Activated CD8-positive, alpha-beta memory T cell treated with anti-CD3 and anti-CD28 coated beads, Interleukin-2, amount 50 U/mL, for 24 hours (primary cell): ENCODE measurements around the gene MCM3.

Experiments used
- DNase-seq: peaks from one replicate; pipeline ENCODE4 v3.0.0-alpha.2; 2020; ENCODE audit errors: extremely low read depth

The MCM3 gene

DNA sequence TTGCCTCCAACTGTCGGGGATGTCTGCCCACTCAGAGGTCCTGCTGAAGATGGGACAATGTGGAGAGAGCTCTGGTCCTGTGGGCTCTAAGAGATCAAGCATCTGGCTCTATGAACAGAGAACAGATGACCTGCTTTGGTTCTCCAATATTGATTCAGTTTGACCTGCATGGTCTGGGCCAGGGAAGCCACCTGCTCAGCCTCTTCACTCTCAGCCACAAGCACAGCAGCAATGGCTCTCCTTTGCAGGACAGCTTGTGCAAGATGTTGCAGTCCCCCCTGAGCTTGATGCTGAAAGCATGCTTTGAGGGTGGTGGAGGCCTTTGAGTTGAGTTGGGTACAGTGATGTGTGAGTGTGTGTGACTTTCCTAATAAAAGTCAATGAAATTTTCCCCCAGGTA, 18.6 kb upstream of the MCM3 start:
- no peak for DNase-seq

DNA sequence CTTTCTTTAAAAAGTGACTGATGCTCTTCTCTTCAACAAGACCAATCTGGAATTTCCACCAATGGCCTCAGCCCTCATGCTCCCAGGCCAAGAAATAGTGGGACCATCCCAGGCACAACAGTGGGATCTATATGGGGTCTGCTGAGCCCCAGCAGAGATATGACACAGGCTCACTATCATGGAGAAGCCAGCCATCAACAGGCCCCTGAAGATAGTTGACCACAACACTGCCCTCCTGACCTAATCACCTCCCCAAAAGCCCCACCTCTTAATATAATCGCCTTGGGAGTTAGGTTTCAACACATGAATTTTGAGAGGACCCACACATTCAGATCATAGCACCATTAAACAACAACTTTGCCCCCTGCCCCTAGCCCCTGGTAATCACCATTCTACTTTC, 16.8 kb upstream of the MCM3 start:
- no peak for DNase-seq

DNA sequence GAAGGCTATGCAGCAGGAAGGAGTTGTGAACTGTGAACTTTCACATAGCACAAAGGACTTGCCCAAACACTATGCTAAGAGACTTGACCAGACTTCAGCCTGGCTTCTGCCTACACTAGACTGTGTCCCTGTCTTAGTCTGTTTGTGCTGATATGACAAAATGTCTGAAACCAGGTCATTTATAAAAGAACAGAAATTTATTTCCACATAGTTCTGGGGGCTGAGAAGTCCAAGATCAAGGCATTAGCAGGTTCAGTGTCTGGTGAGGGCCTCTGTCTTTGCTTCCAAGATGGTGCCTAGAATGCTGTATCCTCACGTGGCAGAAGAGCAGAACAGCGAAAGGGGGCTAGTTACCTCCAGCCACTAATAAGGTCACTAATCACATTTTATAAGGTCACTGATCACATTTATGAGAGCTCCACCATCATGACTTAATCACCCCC, 16.0 kb upstream of the MCM3 start:
- DNase-seq: no peak

DNA sequence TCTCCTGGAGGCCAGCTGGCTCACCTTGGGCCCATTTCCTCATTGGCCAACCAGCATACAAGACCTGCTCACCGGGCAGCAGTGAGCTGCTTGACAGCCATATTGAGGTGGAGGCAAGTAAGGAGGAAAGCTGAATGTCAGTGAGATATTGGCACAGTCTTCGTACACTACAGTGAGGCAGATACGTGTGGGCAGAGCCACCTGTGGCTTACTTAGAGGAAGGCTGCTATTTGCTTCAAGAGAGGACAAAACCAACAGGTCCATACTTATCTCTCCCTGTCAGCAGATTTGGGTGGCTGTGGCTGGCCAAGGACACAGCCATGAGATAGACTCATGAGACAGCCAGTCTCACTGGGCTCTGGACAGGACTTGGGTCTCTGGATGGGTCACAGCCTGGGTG, 15.1 kb upstream of the MCM3 start:
- no peak for DNase-seq

DNA sequence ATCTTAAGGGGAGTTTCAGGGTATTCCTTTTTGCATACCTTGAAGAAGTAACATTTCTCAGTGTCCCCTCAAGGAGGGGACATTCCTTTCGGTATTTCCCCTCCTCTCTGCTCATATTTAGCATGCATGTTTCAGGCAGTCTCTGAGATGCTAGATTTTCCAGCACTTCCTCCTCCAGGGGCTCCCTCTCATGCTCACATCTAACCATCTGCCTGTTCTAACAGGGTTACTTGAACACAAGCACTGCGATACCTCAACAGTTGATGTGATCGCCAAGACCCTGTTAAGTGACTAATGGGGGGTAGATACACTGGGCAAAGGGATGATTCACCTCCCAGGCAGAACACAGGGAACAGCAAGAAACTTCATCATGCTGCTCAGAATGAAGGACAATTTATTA, 12.9 kb upstream of the MCM3 start:
- DNase-seq: no peak

DNA sequence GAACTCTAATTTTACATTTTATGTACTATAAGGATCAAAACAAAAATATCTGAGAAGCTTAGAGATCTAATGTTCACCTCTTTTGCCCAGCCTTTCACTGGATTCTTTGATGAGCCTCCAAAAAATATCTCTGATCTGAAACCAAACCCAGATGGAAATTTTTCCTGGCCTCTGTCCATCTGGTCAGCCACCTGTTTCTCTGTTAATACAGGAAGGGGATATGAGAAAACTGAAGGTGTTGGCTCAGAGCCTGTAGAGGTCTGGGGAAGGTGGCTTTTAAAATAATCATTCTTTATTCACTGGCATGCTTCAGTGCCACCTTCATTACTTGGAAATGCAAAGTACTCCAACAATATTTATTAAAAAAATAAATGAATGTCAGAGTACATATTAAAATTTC, 8.5 kb upstream of the MCM3 start:
- no peak for DNase-seq

DNA sequence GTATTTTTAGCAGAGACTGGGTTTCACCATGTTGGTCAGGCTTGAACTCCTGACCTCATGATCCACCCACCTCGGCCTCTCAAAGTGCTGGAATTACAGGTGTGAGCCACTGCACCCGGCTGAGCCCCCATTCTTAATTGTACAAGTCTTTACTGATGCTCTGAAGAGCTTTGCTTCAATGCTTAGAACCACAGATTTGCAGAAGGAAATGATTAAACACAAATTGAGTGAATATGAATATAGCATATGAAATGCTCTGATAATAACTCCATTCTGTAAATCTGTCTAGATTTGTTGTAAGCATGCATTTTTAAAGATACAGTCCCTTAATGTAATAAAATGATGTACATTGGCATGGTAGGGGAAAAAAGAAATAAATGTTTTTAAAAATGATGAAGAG, 4.3 kb upstream of the MCM3 start:
- DNase-seq: no peak

DNA sequence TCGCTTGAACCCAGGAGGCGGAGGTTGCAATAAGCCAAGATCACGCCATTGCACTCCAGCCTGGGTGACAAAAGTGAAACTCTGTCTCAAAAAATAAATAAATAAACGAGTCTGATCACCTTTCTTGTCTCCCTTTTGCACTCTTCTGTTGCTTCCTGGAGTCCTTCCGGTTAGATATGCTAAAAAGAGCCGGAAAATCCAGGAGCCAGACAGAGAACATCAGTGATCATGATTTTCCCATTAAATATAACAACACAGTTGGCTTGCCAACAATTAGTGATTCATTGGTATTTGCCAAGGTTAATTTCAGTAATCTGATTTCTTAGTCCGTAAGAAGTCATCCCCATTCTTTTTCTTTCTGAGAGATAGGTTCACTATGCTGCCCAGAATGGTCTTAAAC, 3.7 kb upstream of the MCM3 start:
- DNase-seq: no peak

DNA sequence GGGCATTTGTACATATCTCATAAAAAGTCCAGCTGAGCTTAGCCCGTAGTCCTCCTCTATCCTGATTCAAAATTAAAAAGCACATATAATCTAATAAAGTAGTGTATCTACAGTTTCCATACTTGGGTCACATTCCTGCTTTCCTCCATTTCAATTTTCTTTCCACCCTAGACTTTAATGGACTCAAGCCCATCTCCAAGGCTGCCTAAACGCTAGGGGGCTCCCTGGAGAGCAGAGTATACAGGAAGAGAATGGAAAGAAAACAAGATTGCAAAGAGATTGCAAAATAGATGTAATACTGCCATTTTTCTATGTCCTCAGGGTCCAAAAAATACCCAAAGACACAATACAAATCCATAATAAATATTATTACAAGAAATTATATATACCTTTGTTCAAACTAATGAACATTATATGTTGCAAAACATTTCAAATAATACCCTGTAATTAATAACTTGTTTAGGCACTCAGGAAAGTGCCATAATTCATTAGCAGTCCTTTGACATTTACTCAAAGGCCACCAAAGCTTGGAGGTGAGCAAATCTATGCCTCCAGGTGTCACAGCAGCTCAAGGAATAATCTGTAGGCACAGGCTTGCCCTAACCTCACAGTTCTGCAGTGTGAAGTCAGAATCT, 2.4 kb upstream of the MCM3 start:
- peak; percentile 23 for DNase-seq

DNA sequence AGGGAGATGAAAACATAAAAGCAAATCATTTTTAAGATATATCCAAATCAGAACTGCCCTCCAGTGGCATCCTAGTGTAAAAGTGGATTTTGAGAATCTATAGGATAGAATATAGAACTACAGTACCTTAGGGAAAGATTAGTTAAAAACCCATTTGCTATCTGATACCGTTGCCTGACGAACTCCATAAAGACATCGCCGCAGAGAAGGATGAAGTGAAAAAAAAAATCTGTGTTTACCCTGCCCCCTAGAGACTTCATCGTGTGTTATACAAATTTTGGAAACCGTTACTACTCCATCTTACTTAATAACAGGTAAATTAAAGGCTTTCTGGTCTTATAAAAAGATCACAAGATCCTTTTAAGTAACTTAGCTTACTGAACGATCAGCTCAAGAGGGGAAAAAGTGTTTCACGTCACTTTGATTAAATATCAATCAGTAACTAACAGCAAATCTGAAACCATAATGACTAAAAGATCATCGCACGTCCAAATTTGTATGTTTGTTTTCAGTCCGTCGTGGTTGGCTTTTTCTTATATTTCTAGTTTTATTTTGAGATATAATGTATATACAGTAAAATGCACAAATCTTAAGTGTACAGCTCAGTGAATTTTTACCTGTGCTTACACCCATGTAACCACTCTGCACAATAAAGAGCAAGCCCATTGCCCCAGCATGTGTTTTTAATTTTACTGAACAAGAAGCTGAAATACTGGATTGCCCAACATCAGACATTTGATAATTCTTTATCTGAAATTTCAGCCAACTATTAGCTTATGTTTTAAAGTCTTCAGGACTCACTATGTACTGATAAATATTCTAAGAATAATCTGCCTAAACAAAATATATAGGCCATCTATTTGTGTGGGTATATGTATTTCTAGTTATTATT, 881 bp upstream of the MCM3 start:
- DNase-seq: no peak

DNA sequence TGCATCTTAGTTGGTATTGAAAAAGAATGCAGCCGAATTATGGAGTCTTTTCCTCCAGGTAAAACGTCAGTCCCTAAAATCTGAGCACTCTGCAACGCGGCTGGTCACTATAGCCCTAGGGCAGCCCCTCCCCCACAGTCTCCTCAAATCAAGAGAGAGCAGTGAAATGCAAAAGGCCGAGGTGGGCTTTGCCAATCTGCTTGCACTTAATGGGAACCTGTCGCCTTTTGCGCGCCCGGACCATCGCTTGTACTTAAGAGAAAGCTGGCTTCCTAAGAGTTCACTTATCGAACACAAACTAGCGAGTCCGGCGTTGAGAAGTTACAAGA, 447 bp downstream of the MCM3 start:
- peak; percentile 49 for DNase-seq

DNA sequence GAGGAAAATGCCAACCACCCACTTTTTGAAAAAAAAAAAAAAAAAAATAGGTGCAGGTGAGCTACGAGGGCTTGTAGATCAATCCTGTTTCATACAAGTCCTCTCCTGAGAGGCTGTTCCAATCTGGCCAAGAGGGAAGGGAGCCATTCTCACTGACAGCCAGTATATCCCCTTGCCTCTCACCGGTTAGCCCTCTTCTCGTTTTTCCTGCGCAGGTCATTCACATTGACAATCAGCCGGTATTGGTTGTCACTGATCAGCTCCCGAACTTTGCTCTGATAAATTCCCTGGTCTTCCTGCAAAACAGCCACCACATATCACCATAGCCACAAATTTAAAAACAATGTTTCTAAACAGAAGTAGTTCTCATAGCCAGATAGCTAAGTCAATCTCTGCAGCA, 1.4 kb downstream of the MCM3 start:
- no peak for DNase-seq

DNA sequence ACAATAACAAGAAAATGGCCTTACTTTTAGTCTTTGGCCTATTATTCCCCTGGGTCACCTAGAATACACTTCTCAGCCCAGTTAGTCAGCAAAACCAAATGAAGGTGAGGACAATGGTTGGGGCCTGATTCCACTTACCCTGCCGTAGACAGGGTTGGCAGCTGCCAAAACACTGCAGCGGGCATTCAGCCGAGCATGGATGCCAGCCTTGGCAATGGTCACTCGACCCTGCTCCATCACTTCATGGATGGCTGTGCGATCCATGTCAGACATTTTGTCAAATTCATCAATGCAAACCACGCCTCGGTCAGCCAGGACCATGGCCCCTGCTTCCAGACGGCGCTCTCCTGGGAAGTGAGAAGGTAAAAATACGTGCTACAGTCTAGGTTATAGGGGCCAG, 8.4 kb downstream of the MCM3 start:
- no peak for DNase-seq

DNA sequence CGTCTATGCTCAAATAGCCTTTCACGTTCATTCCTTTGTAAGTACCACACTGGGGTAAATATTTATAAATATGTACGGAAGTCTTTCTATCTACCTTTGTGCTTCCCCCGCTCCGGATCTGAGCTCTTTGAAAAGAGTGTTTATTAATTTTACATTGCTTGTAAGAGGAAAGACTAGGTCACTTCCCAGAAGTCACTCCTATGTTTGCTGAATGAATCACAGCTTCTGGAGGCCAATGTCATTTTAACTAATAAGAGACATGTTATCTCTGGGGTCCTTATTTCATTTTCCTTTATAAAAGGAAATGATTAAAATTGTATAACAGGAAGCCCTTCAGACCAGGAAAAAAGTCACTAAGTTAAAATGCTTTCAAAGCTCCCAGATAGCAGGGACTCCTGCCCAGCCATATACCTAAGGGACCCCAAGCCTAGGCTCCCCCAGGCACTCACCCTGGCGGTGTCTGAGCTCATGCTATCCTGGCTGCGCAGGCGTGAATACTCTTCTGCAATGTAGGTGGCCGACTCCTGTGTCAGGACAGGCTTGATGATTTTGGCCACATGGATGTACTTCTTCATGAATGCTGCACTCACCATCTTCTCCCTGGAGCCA, 12.6 kb downstream of the MCM3 start:
- DNase-seq: no peak

DNA sequence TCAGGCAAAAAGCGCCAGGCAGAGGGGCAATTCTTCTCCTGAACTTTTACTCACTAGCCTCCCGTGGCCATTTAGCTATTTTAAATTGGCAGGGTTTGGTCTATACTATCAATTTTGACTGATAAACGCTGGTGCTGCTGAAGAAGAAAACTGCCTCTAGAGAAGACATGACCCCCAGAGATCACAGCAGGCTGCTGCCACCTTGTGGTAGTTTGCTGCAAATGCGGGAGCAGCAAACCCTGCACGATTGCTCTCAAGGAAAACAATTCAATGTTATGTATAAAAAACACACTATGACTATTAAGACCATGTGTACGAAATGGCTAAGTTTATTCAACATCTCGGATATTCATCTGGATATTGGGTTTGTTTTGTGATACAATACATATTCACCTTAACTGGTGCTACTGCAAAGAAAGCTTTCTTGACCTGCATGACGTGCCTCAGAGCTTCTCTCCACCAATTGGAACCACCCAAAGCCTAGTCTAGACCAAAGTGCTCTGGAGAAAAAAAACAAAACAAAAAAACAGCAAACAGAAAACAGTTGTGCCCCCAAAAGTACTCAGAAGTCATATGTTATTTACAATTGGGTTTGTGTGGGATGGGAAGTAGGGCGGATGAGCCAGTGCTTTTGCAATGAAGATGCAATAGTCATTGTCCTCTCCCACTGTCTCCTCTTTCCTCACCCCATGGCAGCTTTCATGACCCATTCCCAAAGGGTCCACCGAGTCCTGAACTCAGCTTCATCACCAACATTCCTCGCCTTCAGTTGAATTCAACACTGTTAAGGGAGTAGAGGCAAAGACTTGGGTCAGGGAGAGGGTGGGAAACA, 20.6 kb downstream of the MCM3 start:
- peak; percentile 53 for DNase-seq

DNA sequence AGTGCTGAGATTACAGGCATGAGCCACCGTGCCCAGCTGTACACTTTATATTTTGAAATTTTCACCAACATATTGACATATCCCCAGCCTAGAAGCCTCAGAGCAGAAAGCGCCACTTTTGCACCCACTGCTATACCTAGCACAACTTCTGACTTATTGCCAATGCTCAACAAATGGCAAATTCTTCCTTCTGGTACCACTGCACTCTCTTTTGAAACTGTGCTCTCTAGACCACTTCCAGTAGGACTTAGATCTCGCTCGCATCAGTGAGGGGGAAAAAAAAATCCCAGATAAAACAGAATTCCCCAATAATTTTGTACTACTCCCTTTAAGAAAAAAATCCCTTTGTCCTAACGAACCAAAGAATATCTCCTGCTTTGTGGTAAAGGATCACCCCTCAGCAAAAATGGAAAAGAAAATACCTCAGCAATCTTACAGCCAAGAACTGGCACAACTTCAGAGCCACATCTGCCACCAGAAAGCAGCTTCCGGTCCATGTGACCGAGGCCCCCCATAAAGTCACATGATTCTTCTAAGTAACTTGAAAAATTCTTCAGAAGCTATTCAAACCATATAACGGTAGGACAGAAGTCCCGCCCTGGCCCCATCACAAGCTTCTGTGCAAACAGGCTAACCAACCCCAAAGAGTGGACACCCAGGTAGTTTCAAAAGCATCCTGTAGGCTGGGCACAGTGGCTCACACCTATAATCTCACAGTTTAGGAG, 21.8 kb downstream of the MCM3 start:
- no peak for DNase-seq

DNA sequence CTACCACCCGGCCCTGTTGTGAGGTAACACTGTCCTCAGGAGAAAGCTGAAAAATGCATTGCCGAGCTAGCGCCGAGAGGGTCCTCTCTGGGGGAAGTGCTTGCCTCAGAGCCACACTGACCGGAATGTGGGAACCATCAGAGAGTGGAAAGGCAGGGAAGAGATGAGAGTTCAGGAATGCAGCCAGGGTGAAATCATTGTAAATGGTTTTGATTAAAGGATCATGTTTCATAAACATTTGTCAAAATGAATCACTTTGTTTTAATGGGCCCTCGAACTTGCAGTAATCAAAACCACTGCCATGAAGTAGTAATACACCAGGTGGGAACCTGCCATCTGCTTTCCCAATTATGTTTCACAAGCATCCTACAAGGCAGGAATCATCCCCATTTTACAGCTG, 23.3 kb downstream of the MCM3 start:
- no peak for DNase-seq

DNA sequence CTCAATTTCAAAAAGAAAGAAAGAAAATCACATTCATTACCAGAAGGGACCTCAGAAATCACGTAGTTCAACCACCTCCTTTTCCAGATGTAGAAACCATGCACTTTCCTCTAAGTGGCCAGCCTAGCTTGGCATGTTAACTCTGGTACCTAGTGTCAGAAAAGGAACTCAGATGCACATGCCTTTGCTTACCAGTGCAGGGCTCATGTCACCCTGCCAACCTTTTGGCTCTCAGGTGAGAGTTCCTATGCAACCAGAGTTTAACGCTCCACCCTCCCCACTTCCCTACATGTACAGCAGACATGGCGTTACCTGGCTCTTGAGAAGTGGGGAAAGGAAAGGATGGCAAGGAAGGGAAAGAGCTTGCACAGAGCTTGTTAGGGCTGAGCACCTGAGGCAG, 23.9 kb downstream of the MCM3 start:
- DNase-seq: no peak

DNA sequence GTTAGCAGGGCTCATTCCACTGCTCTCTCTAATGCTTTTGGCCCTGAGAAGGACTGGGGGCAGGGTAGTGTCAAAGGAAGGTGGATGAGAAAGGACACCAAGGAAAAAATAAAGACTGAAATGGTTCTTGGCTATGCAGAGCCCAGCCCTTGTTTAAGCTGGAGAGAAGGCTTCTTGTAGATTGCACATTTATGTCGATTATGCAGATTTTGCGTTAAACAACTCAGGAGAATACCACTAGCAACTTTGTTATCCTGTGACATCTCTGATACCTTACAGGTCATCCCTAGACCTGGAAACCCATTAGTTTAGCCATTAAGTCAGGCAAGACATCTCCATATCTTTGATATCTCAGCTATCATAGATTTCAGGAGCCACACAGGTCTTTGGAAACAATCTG, 29.1 kb downstream of the MCM3 start:
- no peak for DNase-seq

DNA sequence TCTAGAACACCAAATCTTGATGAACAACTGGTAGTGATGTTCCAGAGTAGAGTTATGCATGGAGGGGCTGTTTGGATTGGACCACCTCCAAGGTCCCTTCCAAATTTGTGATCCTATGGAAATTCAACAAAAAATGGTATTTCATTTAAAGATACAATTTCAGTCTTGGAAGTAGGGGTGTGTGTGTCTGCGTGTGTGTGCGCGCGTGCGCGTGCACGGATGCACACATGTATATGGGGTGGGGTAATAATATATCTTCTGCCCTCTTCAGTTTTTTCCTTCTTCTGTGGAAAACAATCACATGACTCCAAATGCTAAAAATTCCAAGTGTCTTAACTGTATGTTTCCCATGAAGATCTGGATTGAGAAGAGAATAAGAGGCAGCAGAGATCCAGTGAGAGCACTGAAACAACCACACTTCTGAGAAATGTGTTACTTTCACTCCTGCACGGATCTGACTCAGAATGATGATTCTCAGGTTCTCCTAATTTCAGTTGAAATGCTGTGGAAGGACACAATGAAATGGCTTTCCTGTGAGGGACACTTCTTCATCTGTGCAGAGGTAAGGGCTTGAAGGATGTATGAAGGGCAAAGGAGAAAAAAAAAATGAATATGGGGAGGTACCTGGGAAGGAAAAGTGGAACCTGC, 29.7 kb downstream of the MCM3 start:
- no peak for DNase-seq

DNA sequence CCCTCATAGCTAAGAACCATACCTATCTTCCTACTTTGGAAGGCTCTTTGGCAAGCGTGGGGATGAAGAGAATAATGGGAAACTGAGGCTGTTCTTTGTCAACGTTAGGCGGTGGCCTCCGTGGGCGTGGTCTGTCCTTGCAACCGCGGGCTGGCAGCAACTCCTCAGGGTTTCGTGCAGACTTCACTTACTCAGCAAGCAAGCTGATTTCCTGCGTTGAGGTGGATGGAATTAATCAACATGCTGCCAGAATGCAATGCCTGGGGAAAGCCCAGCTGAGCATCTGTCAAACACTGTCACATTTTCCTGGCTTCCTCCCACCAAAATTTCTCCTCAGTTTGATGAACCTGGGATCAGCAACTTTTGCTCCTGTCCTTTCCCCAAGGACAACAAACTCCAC, 31.0 kb downstream of the MCM3 start:
- no peak for DNase-seq
